HEK293 (cell line): ENCODE data around the gene NBPF1.
"Not testable (repeated sequence)": the region's sequence is repeated elsewhere in the genome, so short reads cannot be mapped to it uniquely, and the experiment has no call there.

Experiments used
- CTCF ChIA-PET: fragments of 350-600 bp; formaldehyde crosslinking; extraction: SDS; loops from one replicate; lab custom pipeline; 2021; ENCODE audit warnings: antibody characterized with exemption; lab: Yijun Ruan, JAX
- POLR2A ChIA-PET: fragments of 300-600 bp; formaldehyde crosslinking; extraction: SDS; loops from one replicate; lab custom pipeline; 2020; ENCODE audit warnings: antibody characterized with exemption, inconsistent platforms; lab: Yijun Ruan, JAX
- H3K27ac ChIP-seq: fragments of 200-500 bp; sonication (Bioruptor generic); 2 replicates; pipeline ENCODE4 v1.5.1; 2014; ENCODE audit warnings: low read depth, low read length, control low read depth, inconsistent platforms; ENCODE audit errors: extremely low read depth
- H3K36me3 ChIP-seq, 2 experiments: fragments of 200-500 bp in 1 of 2; sonication (Bioruptor generic) in 1 of 2; 1 replicate in 1 of 2; 2 replicates in 1 of 2; pipeline ENCODE4 v1.5.1; 2014 to 2017; ENCODE audit warnings: inconsistent platforms in 2 of 2, low read length in 2 of 2; ENCODE audit not compliant: control insufficient read depth in 2 of 2, insufficient read depth in 1 of 2
- H3K4me1 ChIP-seq: fragments of 200-500 bp; sonication (Bioruptor generic); 2 replicates; pipeline ENCODE4 v1.5.1; 2014; ENCODE audit warnings: mild to moderate bottlenecking, low read length, inconsistent platforms; ENCODE audit not compliant: control insufficient read depth, insufficient read depth
- H3K4me3 ChIP-seq: 2 replicates; pipeline ENCODE4 v1.5.1; 2011; ENCODE audit warnings: low read depth, mild to moderate bottlenecking, control low read depth, low read length, moderate library complexity
- H3K9me3 ChIP-seq: fragments of 200-500 bp; sonication (Bioruptor generic); 2 replicates; pipeline ENCODE4 v1.5.1; 2014; ENCODE audit warnings: low read depth, low read length, inconsistent platforms; ENCODE audit not compliant: control insufficient read depth, insufficient read depth
- FEZF1 ChIP-seq: fragments of 450-650 bp; formaldehyde crosslinking; IDR thresholded peaks from 2 replicates; pipeline ENCODE4 v1.5.1; 2016; ENCODE audit warnings: missing biosample characterization, missing genetic modification characterization
- GLI4 ChIP-seq: fragments of 450-650 bp; formaldehyde crosslinking; IDR thresholded peaks from 2 replicates; pipeline ENCODE4 v1.5.1; 2016; ENCODE audit warnings: missing biosample characterization, missing genetic modification characterization
- SP3 ChIP-seq: fragments of 450-650 bp; formaldehyde crosslinking; IDR thresholded peaks from 2 replicates; pipeline ENCODE4 v1.5.1; 2016; ENCODE audit warnings: missing biosample characterization, missing genetic modification characterization
- ZBTB8A ChIP-seq: fragments of 450-650 bp; formaldehyde crosslinking; IDR thresholded peaks from 2 replicates; pipeline ENCODE4 v1.5.1; 2016; ENCODE audit warnings: missing biosample characterization, missing genetic modification characterization
- ZNF114 ChIP-seq: fragments of 450-650 bp; formaldehyde crosslinking; IDR thresholded peaks from 2 replicates; pipeline ENCODE4 v1.5.0; 2017; ENCODE audit warnings: missing biosample characterization, missing genetic modification characterization
- ZNF121 ChIP-seq: fragments of 450-650 bp; formaldehyde crosslinking; IDR thresholded peaks from 2 replicates; pipeline ENCODE4 v1.5.1; 2016; ENCODE audit warnings: missing biosample characterization, missing genetic modification characterization
- ZNF157 ChIP-seq: fragments of 450-650 bp; formaldehyde crosslinking; IDR thresholded peaks from 2 replicates; pipeline ENCODE4 v1.5.1; 2016; ENCODE audit warnings: missing biosample characterization, missing genetic modification characterization
- ZNF174 ChIP-seq: fragments of 450-650 bp; formaldehyde crosslinking; IDR thresholded peaks from 2 replicates; pipeline ENCODE4 v1.5.0; 2017; ENCODE audit warnings: missing biosample characterization, mild to moderate bottlenecking, missing genetic modification characterization
- ZNF184 ChIP-seq: fragments of 450-650 bp; IDR thresholded peaks from 2 replicates; pipeline ENCODE4 v1.5.1; 2018; ENCODE audit warnings: missing biosample characterization, mild to moderate bottlenecking, missing genetic modification characterization
- ZNF214 ChIP-seq: fragments of 450-650 bp; formaldehyde crosslinking; IDR thresholded peaks from 2 replicates; pipeline ENCODE4 v1.5.1; 2017; ENCODE audit warnings: missing biosample characterization, mild to moderate bottlenecking, missing genetic modification characterization, borderline replicate concordance
- ZNF248 ChIP-seq: fragments of 450-650 bp; formaldehyde crosslinking; IDR thresholded peaks from 2 replicates; pipeline ENCODE4 v1.5.1; 2017; ENCODE audit warnings: missing biosample characterization, missing genetic modification characterization
- ZNF274 ChIP-seq, 2 experiments: fragments of 200-500 bp in 1 of 2; fragments of 450-650 bp in 1 of 2; sonication (Bioruptor generic) in 1 of 2; formaldehyde crosslinking in 1 of 2; IDR thresholded peaks; 2 replicates each; pipeline versions ENCODE4 v1.5.1 to v1.6.1; 2014 to 2016; ENCODE audit warnings: borderline replicate concordance in 1 of 2, inconsistent platforms in 1 of 2, low read length in 1 of 2, missing biosample characterization in 1 of 2, missing genetic modification characterization in 1 of 2
- ZNF335 ChIP-seq: fragments of 450-650 bp; formaldehyde crosslinking; conservative IDR thresholded peaks from 2 replicates; pipeline ENCODE4 v1.5.1; 2016; ENCODE audit warnings: missing biosample characterization, missing genetic modification characterization
- ZNF366 ChIP-seq: fragments of 450-650 bp; formaldehyde crosslinking; conservative IDR thresholded peaks from 2 replicates; pipeline ENCODE4 v1.5.1; 2016; ENCODE audit warnings: missing biosample characterization, missing genetic modification characterization
- ZNF558 ChIP-seq: fragments of 450-650 bp; formaldehyde crosslinking; IDR thresholded peaks from 2 replicates; pipeline ENCODE4 v1.5.1; 2016; ENCODE audit warnings: missing biosample characterization, missing genetic modification characterization
- ZNF776 ChIP-seq: fragments of 450-650 bp; formaldehyde crosslinking; IDR thresholded peaks from 2 replicates; pipeline ENCODE4 v1.5.0; 2017; ENCODE audit warnings: missing biosample characterization, missing genetic modification characterization, borderline replicate concordance
- ZNF843 ChIP-seq: fragments of 450-650 bp; formaldehyde crosslinking; IDR thresholded peaks from 2 replicates; pipeline ENCODE4 v1.5.1; 2016; ENCODE audit warnings: missing biosample characterization, missing genetic modification characterization
- TF ChIP-seq, protein P1 (sequence below): fragments of 450-650 bp; formaldehyde crosslinking; IDR thresholded peaks from 2 replicates; pipeline ENCODE4 v1.5.1; 2016; ENCODE audit warnings: missing biosample characterization, missing genetic modification characterization
- TF ChIP-seq, protein P2 (sequence below): fragments of 450-650 bp; formaldehyde crosslinking; IDR thresholded peaks from 2 replicates; pipeline ENCODE4 v1.5.1; 2017; ENCODE audit warnings: missing biosample characterization, missing genetic modification characterization
- TF ChIP-seq, protein P3 (sequence below): fragments of 450-650 bp; formaldehyde crosslinking; IDR thresholded peaks from 2 replicates; pipeline ENCODE4 v1.5.1; 2016; ENCODE audit warnings: missing biosample characterization, missing genetic modification characterization
- TF ChIP-seq, protein P4 (sequence below): fragments of 450-650 bp; formaldehyde crosslinking; IDR thresholded peaks from 2 replicates; pipeline ENCODE4 v1.5.1; 2016; ENCODE audit warnings: missing biosample characterization, missing genetic modification characterization
- TF ChIP-seq, protein P5 (sequence below): fragments of 450-650 bp; formaldehyde crosslinking; IDR thresholded peaks from 2 replicates; pipeline ENCODE4 v1.5.1; 2016; ENCODE audit warnings: missing biosample characterization, missing genetic modification characterization

NBPF1 gene

DNA sequence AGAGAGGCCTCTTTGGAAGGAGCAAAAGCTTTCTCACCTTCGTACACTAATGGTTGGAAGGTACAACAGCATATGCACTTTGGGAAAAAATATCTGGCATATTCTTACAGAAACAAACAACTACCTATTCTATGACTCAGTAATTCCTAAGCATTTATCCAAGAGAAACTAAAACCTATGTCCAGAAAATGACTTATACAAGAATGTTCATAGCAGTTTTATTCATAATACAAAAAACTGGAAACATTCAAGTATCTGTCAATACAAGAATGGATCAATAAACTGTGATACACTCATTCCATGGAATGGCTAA, 8.2 kb downstream of the NBPF1 start:
- no peak overlapping the region for H3K27ac ChIP-seq
- POLR2A ChIA-PET = interaction anchor here (0.7 to 1.3 kb wide), 2 partner anchors 8 to 36 kb away, joined by 3 to 5 read pairs; partner anchors contain the start of gene NBPF1
- no peak overlapping the region for H3K4me3 ChIP-seq
- TF ChIP-seq ZNF174 (tag by site-specific recombination) (no peak), ZNF558 (tag by site-specific recombination) (no peak), ZNF214 (tag by site-specific recombination) (no peak), ZNF121 (tag by site-specific recombination) (no peak), ZNF776 (tag by site-specific recombination) (no peak), ZNF248 (tag by site-specific recombination) (no peak), GLI4 (tag by site-specific recombination) (no peak), ZNF274 (IDR thresholded peaks at IDR 0.05; ENCODE audit: low read length) (no peak), ZNF274 (tag by site-specific recombination; IDR thresholded peaks at IDR 0.05; ENCODE audit: borderline replicate concordance) (no peak), ZNF184 (tag by site-specific recombination) (no peak), ZNF114 (no peak), ZBTB8A (tag by site-specific recombination) (no peak), ZNF157 (no peak)
- TF ChIP-seq, protein P1, sequence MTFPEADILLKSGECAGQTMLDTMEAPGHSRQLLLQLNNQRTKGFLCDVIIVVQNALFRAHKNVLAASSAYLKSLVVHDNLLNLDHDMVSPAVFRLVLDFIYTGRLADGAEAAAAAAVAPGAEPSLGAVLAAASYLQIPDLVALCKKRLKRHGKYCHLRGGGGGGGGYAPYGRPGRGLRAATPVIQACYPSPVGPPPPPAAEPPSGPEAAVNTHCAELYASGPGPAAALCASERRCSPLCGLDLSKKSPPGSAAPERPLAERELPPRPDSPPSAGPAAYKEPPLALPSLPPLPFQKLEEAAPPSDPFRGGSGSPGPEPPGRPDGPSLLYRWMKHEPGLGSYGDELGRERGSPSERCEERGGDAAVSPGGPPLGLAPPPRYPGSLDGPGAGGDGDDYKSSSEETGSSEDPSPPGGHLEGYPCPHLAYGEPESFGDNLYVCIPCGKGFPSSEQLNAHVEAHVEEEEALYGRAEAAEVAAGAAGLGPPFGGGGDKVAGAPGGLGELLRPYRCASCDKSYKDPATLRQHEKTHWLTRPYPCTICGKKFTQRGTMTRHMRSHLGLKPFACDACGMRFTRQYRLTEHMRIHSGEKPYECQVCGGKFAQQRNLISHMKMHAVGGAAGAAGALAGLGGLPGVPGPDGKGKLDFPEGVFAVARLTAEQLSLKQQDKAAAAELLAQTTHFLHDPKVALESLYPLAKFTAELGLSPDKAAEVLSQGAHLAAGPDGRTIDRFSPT (tag by site-specific recombination) = no peak
- TF ChIP-seq, protein P2, sequence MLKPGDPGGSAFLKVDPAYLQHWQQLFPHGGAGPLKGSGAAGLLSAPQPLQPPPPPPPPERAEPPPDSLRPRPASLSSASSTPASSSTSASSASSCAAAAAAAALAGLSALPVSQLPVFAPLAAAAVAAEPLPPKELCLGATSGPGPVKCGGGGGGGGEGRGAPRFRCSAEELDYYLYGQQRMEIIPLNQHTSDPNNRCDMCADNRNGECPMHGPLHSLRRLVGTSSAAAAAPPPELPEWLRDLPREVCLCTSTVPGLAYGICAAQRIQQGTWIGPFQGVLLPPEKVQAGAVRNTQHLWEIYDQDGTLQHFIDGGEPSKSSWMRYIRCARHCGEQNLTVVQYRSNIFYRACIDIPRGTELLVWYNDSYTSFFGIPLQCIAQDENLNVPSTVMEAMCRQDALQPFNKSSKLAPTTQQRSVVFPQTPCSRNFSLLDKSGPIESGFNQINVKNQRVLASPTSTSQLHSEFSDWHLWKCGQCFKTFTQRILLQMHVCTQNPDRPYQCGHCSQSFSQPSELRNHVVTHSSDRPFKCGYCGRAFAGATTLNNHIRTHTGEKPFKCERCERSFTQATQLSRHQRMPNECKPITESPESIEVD = no peak
- TF ChIP-seq, protein P3, sequence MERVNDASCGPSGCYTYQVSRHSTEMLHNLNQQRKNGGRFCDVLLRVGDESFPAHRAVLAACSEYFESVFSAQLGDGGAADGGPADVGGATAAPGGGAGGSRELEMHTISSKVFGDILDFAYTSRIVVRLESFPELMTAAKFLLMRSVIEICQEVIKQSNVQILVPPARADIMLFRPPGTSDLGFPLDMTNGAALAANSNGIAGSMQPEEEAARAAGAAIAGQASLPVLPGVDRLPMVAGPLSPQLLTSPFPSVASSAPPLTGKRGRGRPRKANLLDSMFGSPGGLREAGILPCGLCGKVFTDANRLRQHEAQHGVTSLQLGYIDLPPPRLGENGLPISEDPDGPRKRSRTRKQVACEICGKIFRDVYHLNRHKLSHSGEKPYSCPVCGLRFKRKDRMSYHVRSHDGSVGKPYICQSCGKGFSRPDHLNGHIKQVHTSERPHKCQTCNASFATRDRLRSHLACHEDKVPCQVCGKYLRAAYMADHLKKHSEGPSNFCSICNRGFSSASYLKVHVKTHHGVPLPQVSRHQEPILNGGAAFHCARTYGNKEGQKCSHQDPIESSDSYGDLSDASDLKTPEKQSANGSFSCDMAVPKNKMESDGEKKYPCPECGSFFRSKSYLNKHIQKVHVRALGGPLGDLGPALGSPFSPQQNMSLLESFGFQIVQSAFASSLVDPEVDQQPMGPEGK (tag by site-specific recombination) = no peak
- TF ChIP-seq, protein P4, sequence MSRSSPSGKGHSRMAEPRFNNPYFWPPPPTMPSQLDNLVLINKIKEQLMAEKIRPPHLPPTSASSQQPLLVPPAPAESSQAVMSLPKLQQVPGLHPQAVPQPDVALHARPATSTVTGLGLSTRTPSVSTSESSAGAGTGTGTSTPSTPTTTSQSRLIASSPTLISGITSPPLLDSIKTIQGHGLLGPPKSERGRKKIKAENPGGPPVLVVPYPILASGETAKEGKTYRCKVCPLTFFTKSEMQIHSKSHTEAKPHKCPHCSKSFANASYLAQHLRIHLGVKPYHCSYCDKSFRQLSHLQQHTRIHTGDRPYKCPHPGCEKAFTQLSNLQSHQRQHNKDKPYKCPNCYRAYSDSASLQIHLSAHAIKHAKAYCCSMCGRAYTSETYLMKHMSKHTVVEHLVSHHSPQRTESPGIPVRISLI (tag by site-specific recombination) = no peak
- TF ChIP-seq, all 188 proteins: peak for 0
- H3K36me3 ChIP-seq = peaks cover 9 to 41% of the 10 kb centered on the region in 2 experiments; a peak in 2 of 3 replicates
- peaks cover 5% of the 10 kb centered on the region; the same call in 1 of the 2 replicates for H3K4me1 ChIP-seq
- CTCF ChIA-PET = interaction anchor here (0.7 to 3.7 kb wide), 6 partner anchors 8 to 347 kb away, joined by 3 to 23 read pairs (median 4); partner anchors contain the start of gene NBPF1
- no peaks in the 10 kb centered on the region for H3K9me3 ChIP-seq

DNA sequence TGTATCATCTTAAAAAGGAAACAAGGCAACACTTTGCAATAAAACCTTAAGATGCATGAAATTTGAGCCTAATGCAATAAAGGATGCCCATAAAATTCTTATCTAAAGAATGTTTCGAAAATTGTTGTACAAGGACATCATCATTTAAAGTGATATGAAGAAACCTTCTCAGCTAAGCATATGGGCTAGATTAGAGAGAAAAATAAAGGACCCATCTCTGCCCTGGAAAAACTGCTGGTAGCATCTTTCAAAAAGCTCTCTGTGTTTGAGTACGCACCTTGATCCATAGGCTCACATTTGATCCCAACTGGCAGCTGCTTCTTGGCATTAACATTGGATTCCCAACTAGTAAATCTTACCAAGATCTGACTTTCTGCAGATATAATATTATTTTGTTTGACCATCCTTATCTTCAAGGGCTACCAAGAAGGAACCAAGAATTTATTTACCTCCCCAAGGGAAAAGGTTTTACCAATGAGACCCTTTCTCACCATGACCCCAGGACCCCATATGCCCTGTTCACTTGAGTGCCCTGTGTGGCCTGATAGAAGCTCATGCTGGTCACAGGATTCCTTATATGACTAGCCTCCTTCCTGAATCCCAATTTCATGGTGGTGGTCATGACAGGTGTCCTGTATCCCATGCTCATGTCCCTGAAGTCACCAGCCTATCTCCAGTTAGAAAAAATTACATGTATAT, 8.7 kb downstream of the NBPF1 start:
- H3K36me3 ChIP-seq = peaks cover 9 to 41% of the 10 kb centered on the region in 2 experiments; a peak in 2 of 3 replicates
- not testable (repeated sequence) for H3K9me3 ChIP-seq, H3K4me1 ChIP-seq, H3K27ac ChIP-seq, H3K4me3 ChIP-seq
- TF ChIP-seq ZNF843 (tag by site-specific recombination) (peak; percentile 26; the same call in 1 of the 2 replicates), SP3 (tag by site-specific recombination) (0 out of 2 replicates have a peak, but pooled peaks have one; percentile 22), FEZF1 (tag by site-specific recombination) (0 out of 2 replicates have a peak, but pooled peaks have one; percentile 13), ZNF335 (tag by site-specific recombination) (0 out of 2 replicates have a peak, but pooled peaks have one; percentile 13), ZNF366 (tag by site-specific recombination) (peak; percentile 65)
- TF ChIP-seq, protein P5, sequence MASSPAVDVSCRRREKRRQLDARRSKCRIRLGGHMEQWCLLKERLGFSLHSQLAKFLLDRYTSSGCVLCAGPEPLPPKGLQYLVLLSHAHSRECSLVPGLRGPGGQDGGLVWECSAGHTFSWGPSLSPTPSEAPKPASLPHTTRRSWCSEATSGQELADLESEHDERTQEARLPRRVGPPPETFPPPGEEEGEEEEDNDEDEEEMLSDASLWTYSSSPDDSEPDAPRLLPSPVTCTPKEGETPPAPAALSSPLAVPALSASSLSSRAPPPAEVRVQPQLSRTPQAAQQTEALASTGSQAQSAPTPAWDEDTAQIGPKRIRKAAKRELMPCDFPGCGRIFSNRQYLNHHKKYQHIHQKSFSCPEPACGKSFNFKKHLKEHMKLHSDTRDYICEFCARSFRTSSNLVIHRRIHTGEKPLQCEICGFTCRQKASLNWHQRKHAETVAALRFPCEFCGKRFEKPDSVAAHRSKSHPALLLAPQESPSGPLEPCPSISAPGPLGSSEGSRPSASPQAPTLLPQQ (tag by site-specific recombination) = peak; percentile 85
- CTCF ChIA-PET = interaction anchor here (0.7 to 3.7 kb wide), 6 partner anchors 9 to 347 kb away, joined by 3 to 23 read pairs (median 4); partner anchors contain the start of gene NBPF1
- POLR2A ChIA-PET = interaction anchor here (0.7 to 1.3 kb wide), 3 partner anchors 8 to 37 kb away, joined by 3 to 5 read pairs (median 3); partner anchors contain the start of gene NBPF1

DNA sequence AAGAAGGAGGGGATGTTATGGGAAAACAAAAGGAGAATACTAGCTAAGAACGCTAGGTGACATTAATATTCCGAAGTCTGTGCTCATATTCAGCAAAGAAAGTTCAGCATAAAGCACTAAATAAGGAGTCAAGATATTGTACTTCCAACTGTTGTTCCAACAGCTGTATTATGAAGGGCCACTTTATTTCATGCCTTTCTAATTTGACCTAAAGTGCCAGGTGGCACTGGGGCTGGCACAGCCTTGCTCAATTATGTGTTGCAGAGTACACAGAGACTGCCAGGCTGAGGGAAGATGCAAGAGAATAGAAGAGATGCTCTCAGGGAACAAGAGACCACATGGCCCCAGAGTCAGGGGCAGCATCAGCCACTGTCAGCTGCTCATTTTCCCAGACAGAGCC, 9.7 kb downstream of the NBPF1 start:
- H3K4me1 ChIP-seq, H3K27ac ChIP-seq, H3K9me3 ChIP-seq, H3K4me3 ChIP-seq: not testable (repeated sequence)
- H3K36me3 ChIP-seq = peaks cover 9 to 38% of the 10 kb centered on the region in 2 experiments; a peak in 2 of 3 replicates
- POLR2A ChIA-PET = interaction anchor here (1.0 kb wide), 1 partner anchor 10 kb away, joined by 3 read pairs; the partner anchor contains the start of gene NBPF1
- CTCF ChIA-PET = interaction anchor here (0.6 to 3.7 kb wide), 6 partner anchors 10 to 849 kb away, joined by 3 to 23 read pairs (median 8); partner anchors contain the start of gene NBPF1
